Type B pancreatic cell (in vitro differentiated cells): ENCODE data around the gene AFTPH. TPM values are rescaled to one million over a fixed set of nuclear protein-coding genes. Genes with fewer than 3 reads are reported as not detected.

Experiments used
- DNase-seq: peaks from one replicate; pipeline ENCODE4 v3.0.0; 2021; ENCODE audit warnings: mixed read lengths; ENCODE audit not compliant: unreplicated experiment; ENCODE audit errors: extremely low spot score
- H3K27ac Mint-ChIP-seq: 2 replicates; pipeline ENCODE4 v1.8.0; 2021; ENCODE audit warnings: mild to moderate bottlenecking, mixed read lengths
- H3K27me3 Mint-ChIP-seq: 2 replicates; pipeline ENCODE4 v1.8.0; 2021; ENCODE audit warnings: mixed read lengths
- H3K36me3 Mint-ChIP-seq: 2 replicates; pipeline ENCODE4 v1.8.0; 2021; ENCODE audit warnings: mixed read lengths
- H3K4me1 Mint-ChIP-seq: one replicate; pipeline ENCODE4 v1.8.0; 2021; ENCODE audit warnings: mixed read lengths; ENCODE audit not compliant: unreplicated experiment
- H3K4me3 Mint-ChIP-seq: 2 replicates; pipeline ENCODE4 v1.8.0; 2021; ENCODE audit warnings: mild to moderate bottlenecking, mixed read lengths
- H3K9me3 Mint-ChIP-seq: 2 replicates; pipeline ENCODE4 v1.8.0; 2021; ENCODE audit warnings: mixed read lengths
- total RNA-seq: library from RNA; stranded (reverse); gene quantifications from 2 replicates; pipeline ENCODE4 v1.2.1, GENCODE V29; 2021; ENCODE audit warnings: low replicate concordance
- TF ChIP-seq, protein P1 (sequence below): fragments of 200-600 bp; sonication (generic); conservative IDR thresholded peaks from 2 replicates; pipeline ENCODE4 v1.5.0; 2021; ENCODE audit warnings: antibody characterized with exemption, mild to moderate bottlenecking

AFTPH gene
- total RNA-seq, 1 donor from 2014 or later: 26.4 TPM

GRCh38 chr2:64617631-64618151 lies 93.6 kb downstream of the AFTPH start:
- TF ChIP-seq, protein P1, sequence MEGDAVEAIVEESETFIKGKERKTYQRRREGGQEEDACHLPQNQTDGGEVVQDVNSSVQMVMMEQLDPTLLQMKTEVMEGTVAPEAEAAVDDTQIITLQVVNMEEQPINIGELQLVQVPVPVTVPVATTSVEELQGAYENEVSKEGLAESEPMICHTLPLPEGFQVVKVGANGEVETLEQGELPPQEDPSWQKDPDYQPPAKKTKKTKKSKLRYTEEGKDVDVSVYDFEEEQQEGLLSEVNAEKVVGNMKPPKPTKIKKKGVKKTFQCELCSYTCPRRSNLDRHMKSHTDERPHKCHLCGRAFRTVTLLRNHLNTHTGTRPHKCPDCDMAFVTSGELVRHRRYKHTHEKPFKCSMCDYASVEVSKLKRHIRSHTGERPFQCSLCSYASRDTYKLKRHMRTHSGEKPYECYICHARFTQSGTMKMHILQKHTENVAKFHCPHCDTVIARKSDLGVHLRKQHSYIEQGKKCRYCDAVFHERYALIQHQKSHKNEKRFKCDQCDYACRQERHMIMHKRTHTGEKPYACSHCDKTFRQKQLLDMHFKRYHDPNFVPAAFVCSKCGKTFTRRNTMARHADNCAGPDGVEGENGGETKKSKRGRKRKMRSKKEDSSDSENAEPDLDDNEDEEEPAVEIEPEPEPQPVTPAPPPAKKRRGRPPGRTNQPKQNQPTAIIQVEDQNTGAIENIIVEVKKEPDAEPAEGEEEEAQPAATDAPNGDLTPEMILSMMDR: no peak
- no peak overlapping the region for H3K4me3 Mint-ChIP-seq
- DNase-seq: no peak
- H3K27me3 Mint-ChIP-seq: no peaks in the 10 kb centered on the region
- H3K27ac Mint-ChIP-seq: no peak overlapping the region
- H3K4me1 Mint-ChIP-seq: peaks cover 20% of the 10 kb centered on the region
- H3K36me3 Mint-ChIP-seq: no peaks in the 10 kb centered on the region
- no peaks in the 10 kb centered on the region for H3K9me3 Mint-ChIP-seq

GRCh38 chr2:64620661-64621060 lies 96.5 kb downstream of the AFTPH start:
- no peak for DNase-seq
- Mint-ChIP-seq H3K4me1 (peaks cover 30% of the 10 kb centered on the region), H3K27ac (no peak overlapping the region), H3K36me3 (no peaks in the 10 kb centered on the region), H3K9me3 (no peaks in the 10 kb centered on the region), H3K27me3 (no peaks in the 10 kb centered on the region), H3K4me3 (no peak overlapping the region)
- TF ChIP-seq, protein P1: no peak

- TF ChIP-seq, protein P1: peak; percentile 21
- H3K27me3 Mint-ChIP-seq: no peaks in the 10 kb centered on the region
- no peak overlapping the region for H3K4me3 Mint-ChIP-seq
- H3K4me1 Mint-ChIP-seq: peaks cover 32% of the 10 kb centered on the region
- no peak overlapping the region for H3K27ac Mint-ChIP-seq
- DNase-seq: no peak
- no peaks in the 10 kb centered on the region for H3K36me3 Mint-ChIP-seq
- no peaks in the 10 kb centered on the region for H3K9me3 Mint-ChIP-seq
Measured at GRCh38 chr2:64622443-64623241, 98.5 kb downstream of the AFTPH start.

DNA sequence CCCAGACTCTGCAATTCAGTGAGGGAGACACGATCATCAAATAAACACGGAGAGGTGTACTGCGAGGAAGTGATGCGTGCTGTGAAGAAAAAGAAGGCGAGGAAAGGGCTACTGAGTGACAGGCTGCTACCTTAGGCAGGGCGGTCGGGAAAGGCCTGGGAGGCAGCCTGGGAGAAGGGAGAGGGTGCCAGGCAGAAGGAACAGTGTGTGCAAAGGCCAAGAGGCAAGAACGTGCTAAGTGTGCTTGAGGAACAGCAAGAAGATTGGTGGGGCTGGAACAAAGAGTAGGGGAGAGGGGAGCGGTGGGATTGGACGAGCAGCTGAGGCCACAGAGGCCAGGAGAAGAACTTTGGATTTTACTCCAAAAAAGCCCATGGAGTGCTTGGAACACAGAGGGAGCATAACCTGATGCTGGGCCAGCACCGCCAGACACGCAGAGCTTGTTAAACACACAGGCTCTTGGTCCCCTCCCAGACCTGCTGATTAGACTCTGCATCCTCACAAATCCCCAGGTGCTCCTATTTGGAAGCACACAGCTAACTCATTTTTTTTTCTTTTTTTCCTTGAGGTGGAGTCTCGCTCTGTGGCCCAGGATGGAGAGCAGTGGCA lies 99.2 kb downstream of the AFTPH start:
- H3K27me3 Mint-ChIP-seq: no peaks in the 10 kb centered on the region
- DNase-seq: no peak
- no peaks in the 10 kb centered on the region for H3K9me3 Mint-ChIP-seq
- TF ChIP-seq, protein P1: no peak
- H3K4me1 Mint-ChIP-seq: peaks cover 29% of the 10 kb centered on the region
- H3K4me3 Mint-ChIP-seq: no peak overlapping the region
- no peaks in the 10 kb centered on the region for H3K36me3 Mint-ChIP-seq
- H3K27ac Mint-ChIP-seq: no peak overlapping the region

- H3K4me1 Mint-ChIP-seq: peaks cover 37% of the 10 kb centered on the region
- no peak overlapping the region for H3K4me3 Mint-ChIP-seq
- H3K27ac Mint-ChIP-seq: no peak overlapping the region
- H3K9me3 Mint-ChIP-seq: no peaks in the 10 kb centered on the region
- TF ChIP-seq, protein P1: no peak
- no peaks in the 10 kb centered on the region for H3K27me3 Mint-ChIP-seq
- no peak for DNase-seq
- no peaks in the 10 kb centered on the region for H3K36me3 Mint-ChIP-seq
Measured at GRCh38 chr2:64624108-64624610, 100.0 kb downstream of the AFTPH start.
